ENCODE results near the gene DUSP14.

The DUSP14 gene

GRCh38 chr17:37488009-37488604, 1.6 kb upstream of the DUSP14 start:
- Histone ChIP-seq H3K9ac (ENCODE audit: low read depth, low read length) (peak overlapping the region; percentile 65; the same call in 1 of the 2 replicates), H3K9me3 (ENCODE audit: insufficient read depth, low read depth, low read length) (no peaks in the 10 kb centered on the region), H3K27ac (ENCODE audit: low read length) (no peak overlapping the region), H3K4me3 (ENCODE audit: low read length) (peak overlapping the region; percentile 75), H3K27me3 (ENCODE audit: insufficient read depth, low read length) (peaks cover 32% of the 10 kb centered on the region), H3K4me1 (ENCODE audit: insufficient read depth, low read length) (peaks cover 32% of the 10 kb centered on the region), H3K36me3 (ENCODE audit: insufficient read depth, low read depth, low read length) (no peaks in the 10 kb centered on the region)

- Histone ChIP-seq H3K4me3 (ENCODE audit: low read length) (peak overlapping the region; percentile 75), H3K9ac (ENCODE audit: low read depth, low read length) (peak overlapping the region; percentile 65; the same call in 1 of the 2 replicates), H3K27me3 (ENCODE audit: insufficient read depth, low read length) (peaks cover 32% of the 10 kb centered on the region), H3K36me3 (ENCODE audit: insufficient read depth, low read depth, low read length) (no peaks in the 10 kb centered on the region), H3K4me1 (ENCODE audit: insufficient read depth, low read length) (peaks cover 27% of the 10 kb centered on the region), H3K9me3 (ENCODE audit: insufficient read depth, low read depth, low read length) (no peaks in the 10 kb centered on the region), H3K27ac (ENCODE audit: low read length) (no peak overlapping the region)
Observed at GRCh38 chr17:37488607-37489196, 989 bp upstream of the DUSP14 start.

- Histone ChIP-seq H3K9me3 (ENCODE audit: insufficient read depth, low read depth, low read length) (no peaks in the 10 kb centered on the region), H3K36me3 (ENCODE audit: insufficient read depth, low read depth, low read length) (no peaks in the 10 kb centered on the region), H3K27ac (ENCODE audit: low read length) (no peak overlapping the region), H3K27me3 (ENCODE audit: insufficient read depth, low read length) (peaks cover 32% of the 10 kb centered on the region), H3K4me3 (ENCODE audit: low read length) (peak overlapping the region; percentile 83), H3K4me1 (ENCODE audit: insufficient read depth, low read length) (peaks cover 31% of the 10 kb centered on the region), H3K9ac (ENCODE audit: low read depth, low read length) (peak overlapping the region; percentile 66; the same call in 1 of the 2 replicates)
Observed at GRCh38 chr17:37490022-37490587, 414 bp downstream of the DUSP14 start.

- peak overlapping the region; percentile 66; the same call in 1 of the 2 replicates for H3K9ac ChIP-seq (ENCODE audit: low read depth, low read length)
- H3K9me3 ChIP-seq (ENCODE audit: insufficient read depth, low read depth, low read length): no peaks in the 10 kb centered on the region
- H3K4me3 ChIP-seq (ENCODE audit: low read length): peak overlapping the region; percentile 83
- peaks cover 33% of the 10 kb centered on the region for H3K4me1 ChIP-seq (ENCODE audit: insufficient read depth, low read length)
- peaks cover 32% of the 10 kb centered on the region for H3K27me3 ChIP-seq (ENCODE audit: insufficient read depth, low read length)
- H3K27ac ChIP-seq (ENCODE audit: low read length): no peak overlapping the region
- no peaks in the 10 kb centered on the region for H3K36me3 ChIP-seq (ENCODE audit: insufficient read depth, low read depth, low read length)
Observed at GRCh38 chr17:37490638-37491614, 1.2 kb downstream of the DUSP14 start.

- Histone ChIP-seq H3K4me1 (ENCODE audit: insufficient read depth, low read length) (peaks cover 33% of the 10 kb centered on the region), H3K9me3 (ENCODE audit: insufficient read depth, low read depth, low read length) (no peaks in the 10 kb centered on the region), H3K27me3 (ENCODE audit: insufficient read depth, low read length) (peaks cover 32% of the 10 kb centered on the region), H3K27ac (ENCODE audit: low read length) (no peak overlapping the region), H3K36me3 (ENCODE audit: insufficient read depth, low read depth, low read length) (no peaks in the 10 kb centered on the region), H3K9ac (ENCODE audit: low read depth, low read length) (no peak overlapping the region), H3K4me3 (ENCODE audit: low read length) (no peak overlapping the region)
Observed at GRCh38 chr17:37492167-37492566, 2.5 kb downstream of the DUSP14 start.

GRCh38 chr17:37493249-37494027, 3.7 kb downstream of the DUSP14 start:
- H3K27ac ChIP-seq (ENCODE audit: low read length): no peak overlapping the region
- no peak overlapping the region for H3K9ac ChIP-seq (ENCODE audit: low read depth, low read length)
- peaks cover 26% of the 10 kb centered on the region for H3K4me1 ChIP-seq (ENCODE audit: insufficient read depth, low read length)
- no peak overlapping the region for H3K4me3 ChIP-seq (ENCODE audit: low read length)
- H3K27me3 ChIP-seq (ENCODE audit: insufficient read depth, low read length): peaks cover 23% of the 10 kb centered on the region
- no peaks in the 10 kb centered on the region for H3K9me3 ChIP-seq (ENCODE audit: insufficient read depth, low read depth, low read length)
- no peaks in the 10 kb centered on the region for H3K36me3 ChIP-seq (ENCODE audit: insufficient read depth, low read depth, low read length)

- H3K9me3 ChIP-seq (ENCODE audit: insufficient read depth, low read depth, low read length): no peaks in the 10 kb centered on the region
- H3K4me3 ChIP-seq (ENCODE audit: low read length): no peak overlapping the region
- H3K27me3 ChIP-seq (ENCODE audit: insufficient read depth, low read length): peaks cover 15% of the 10 kb centered on the region
- H3K4me1 ChIP-seq (ENCODE audit: insufficient read depth, low read length): peaks cover 23% of the 10 kb centered on the region
- H3K27ac ChIP-seq (ENCODE audit: low read length): no peak overlapping the region
- H3K36me3 ChIP-seq (ENCODE audit: insufficient read depth, low read depth, low read length): no peaks in the 10 kb centered on the region
- H3K9ac ChIP-seq (ENCODE audit: low read depth, low read length): no peak overlapping the region
Observed at GRCh38 chr17:37494401-37494831, 4.7 kb downstream of the DUSP14 start.

GRCh38 chr17:37494971-37495370, 5.3 kb downstream of the DUSP14 start:
- H3K9ac ChIP-seq (ENCODE audit: low read depth, low read length): no peak overlapping the region
- no peak overlapping the region for H3K27ac ChIP-seq (ENCODE audit: low read length)

GRCh38 chr17:37500378-37500777, 10.7 kb downstream of the DUSP14 start:
- no peak overlapping the region for H3K9ac ChIP-seq (ENCODE audit: low read depth, low read length)
- peaks cover under 1% of the 10 kb centered on the region; the same call in 1 of the 2 replicates for H3K4me1 ChIP-seq (ENCODE audit: insufficient read depth, low read length)
- no peaks in the 10 kb centered on the region for H3K9me3 ChIP-seq (ENCODE audit: insufficient read depth, low read depth, low read length)

More at GRCh38 chr17:37494971-37495370, 5.3 kb downstream of the DUSP14 start:
- H3K36me3 ChIP-seq (ENCODE audit: insufficient read depth, low read depth, low read length): no peaks in the 10 kb centered on the region
- H3K4me3 ChIP-seq (ENCODE audit: low read length): no peak overlapping the region
- no peaks in the 10 kb centered on the region for H3K9me3 ChIP-seq (ENCODE audit: insufficient read depth, low read depth, low read length)
- peaks cover 23% of the 10 kb centered on the region for H3K4me1 ChIP-seq (ENCODE audit: insufficient read depth, low read length)
- H3K27me3 ChIP-seq (ENCODE audit: insufficient read depth, low read length): peaks cover 15% of the 10 kb centered on the region

GRCh38 chr17:37502009-37502936, 12.6 kb downstream of the DUSP14 start:
- Histone ChIP-seq H3K27ac (ENCODE audit: low read length) (no peak overlapping the region), H3K4me1 (ENCODE audit: insufficient read depth, low read length) (no peaks in the 10 kb centered on the region; the same call in 1 of the 2 replicates), H3K36me3 (ENCODE audit: insufficient read depth, low read depth, low read length) (no peaks in the 10 kb centered on the region), H3K9ac (ENCODE audit: low read depth, low read length) (no peak overlapping the region), H3K9me3 (ENCODE audit: insufficient read depth, low read depth, low read length) (no peaks in the 10 kb centered on the region), H3K27me3 (ENCODE audit: insufficient read depth, low read length) (no peaks in the 10 kb centered on the region), H3K4me3 (ENCODE audit: low read length) (no peak overlapping the region)

More at GRCh38 chr17:37500378-37500777, 10.7 kb downstream of the DUSP14 start:
- no peak overlapping the region for H3K4me3 ChIP-seq (ENCODE audit: low read length)
- H3K27ac ChIP-seq (ENCODE audit: low read length): no peak overlapping the region
- no peaks in the 10 kb centered on the region for H3K27me3 ChIP-seq (ENCODE audit: insufficient read depth, low read length)
- H3K36me3 ChIP-seq (ENCODE audit: insufficient read depth, low read depth, low read length): no peaks in the 10 kb centered on the region
